ENCODE results near the gene ELOVL5.

- no peak for TF ChIP-seq CTCF (IDR thresholded peaks at IDR 0.05)
- no peak for TF ChIP-seq REST (IDR thresholded peaks at IDR 0.05; ENCODE audit: low read depth, low read length)
- TF ChIP-seq GABPA (IDR thresholded peaks at IDR 0.05; ENCODE audit: low read depth) = no peak
- no peak for TF ChIP-seq CHD2 (IDR thresholded peaks at IDR 0.05; ENCODE audit: low read length, partially characterized antibody)
- TF ChIP-seq ZBTB33 (IDR thresholded peaks at IDR 0.05; ENCODE audit: borderline replicate concordance, low read depth) = no peak
- TF ChIP-seq GATA2 (CRISPR knock-in tag; IDR thresholded peaks at IDR 0.05) = no peak
- TF ChIP-seq RAD21 (IDR thresholded peaks at IDR 0.05; ENCODE audit: low read length) = no peak
- no peak for TF ChIP-seq NRF1 (IDR thresholded peaks at IDR 0.05; ENCODE audit: low read depth, low read length)
- no peak for TF ChIP-seq POLR2AphosphoS5 (IDR thresholded peaks at IDR 0.05; ENCODE audit: low read depth, low read length)
These were observed 30.3 kb downstream of the ELOVL5 start for GRCh38 chr6:53318429-53318828.

Measured in SK-N-SH (cell line).